Mesendoderm (in vitro differentiated cells): ENCODE data around the gene SUMO2. TPM values are rescaled to one million over a fixed set of nuclear protein-coding genes. Genes with fewer than 3 reads are reported as not detected.

Experiments used
- DNase-seq: peaks from one replicate; pipeline ENCODE4 v3.0.0; 2013
- H2AK5ac ChIP-seq: 2 replicates; pipeline ENCODE4 v1.6.1; 2013; ENCODE audit warnings: low read length, inconsistent platforms
- H2BK120ac ChIP-seq: 2 replicates; pipeline ENCODE4 v1.6.1; 2013; ENCODE audit warnings: low read depth, mild to moderate bottlenecking, low read length, moderate library complexity, mixed read lengths
- H2BK15ac ChIP-seq: replicated peaks from 2 replicates; pipeline ENCODE4 v1.6.1; 2013; ENCODE audit warnings: low read depth, mild to moderate bottlenecking, moderate library complexity
- H2BK5ac ChIP-seq: 2 replicates; pipeline ENCODE4 v1.6.1; 2013; ENCODE audit warnings: low read length, inconsistent platforms
- H3K18ac ChIP-seq: 2 replicates; pipeline ENCODE4 v1.6.1; 2013; ENCODE audit warnings: mild to moderate bottlenecking, low read length, mixed read lengths
- H3K23ac ChIP-seq: one replicate; pipeline ENCODE4 v1.6.1; 2013; ENCODE audit warnings: low read length
- H3K27ac ChIP-seq: 2 replicates; pipeline ENCODE4 v1.5.1; 2013; ENCODE audit warnings: low read depth, mild to moderate bottlenecking, inconsistent platforms, low read length, moderate library complexity
- H3K27me3 ChIP-seq: 2 replicates; pipeline ENCODE4 v1.6.1; 2013; ENCODE audit warnings: low read length, control low read depth, mild to moderate bottlenecking, inconsistent platforms; ENCODE audit not compliant: insufficient read depth, poor library complexity
- H3K36me3 ChIP-seq: 2 replicates; pipeline ENCODE4 v1.6.1; 2013; ENCODE audit warnings: low read length, inconsistent platforms; ENCODE audit not compliant: control insufficient read depth, insufficient read depth
- H3K4ac ChIP-seq: one replicate; pipeline ENCODE4 v1.6.1; 2013; ENCODE audit warnings: low read depth, mild to moderate bottlenecking, low read length, moderate library complexity
- H3K4me1 ChIP-seq: 2 replicates; pipeline ENCODE4 v1.6.1; 2013; ENCODE audit warnings: low read depth, low read length, inconsistent platforms; ENCODE audit not compliant: control insufficient read depth
- H3K4me2 ChIP-seq: 2 replicates; pipeline ENCODE4 v1.6.1; 2013; ENCODE audit warnings: low read length
- H3K4me3 ChIP-seq: 2 replicates; pipeline ENCODE4 v1.5.1; 2013; ENCODE audit warnings: mild to moderate bottlenecking, low read length
- H3K56ac ChIP-seq: one replicate; pipeline ENCODE4 v1.6.1; 2013; ENCODE audit warnings: low read length
- H3K79me1 ChIP-seq: 2 replicates; pipeline ENCODE4 v1.6.1; 2013; ENCODE audit warnings: low read length, inconsistent platforms
- H3K79me2 ChIP-seq: 2 replicates; pipeline ENCODE4 v1.6.1; 2013; ENCODE audit warnings: mild to moderate bottlenecking, low read length; ENCODE audit not compliant: control insufficient read depth, insufficient read depth
- H3K9ac ChIP-seq: 2 replicates; pipeline ENCODE4 v1.6.1; 2013; ENCODE audit warnings: low read length, inconsistent platforms
- H4K5ac ChIP-seq: one replicate; pipeline ENCODE4 v1.6.1; 2013; ENCODE audit warnings: low read length
- H4K8ac ChIP-seq: one replicate; pipeline ENCODE4 v1.6.1; 2013; ENCODE audit warnings: low read depth, mild to moderate bottlenecking, control low read depth, low read length, moderate library complexity
- WGBS: extraction: QIAGEN DNeasy Blood & Tissue Kit; methylation state at CpG from one replicate; pipeline ENCODE4 v1.1.7; 2013; ENCODE audit warnings: low lambda C conversion rate, missing lambda C conversion rate; ENCODE audit not compliant: insufficient coverage; ENCODE audit errors: extremely low coverage; 5-methylcytosine and 5-hydroxymethylcytosine counted together
- polyA plus RNA-seq, 2 experiments: library from polyadenylated mRNA; stranded (reverse); fragments of 200-250 nt; gene quantifications; one replicate each; pipeline ENCODE4 v1.2.3, GENCODE V29; 2013

Gene SUMO2
- polyA plus RNA-seq (2013, experiment 1 of 2): 314 TPM
- 310 TPM for polyA plus RNA-seq (2013, experiment 2 of 2)

GRCh38 chr17:75182569-75183436 is at the start of gene SUMO2:
Gene SUMO2, minus strand, starts transcription at chr17:75182959. Its CDS starts 125 bp downstream, at chr17:75182834.
- peak within 1 kb of the TSS; percentile 92 for H2BK120ac ChIP-seq
- peak within 1 kb of the TSS; percentile 49 for H3K4me2 ChIP-seq
- no peak within 1 kb of the TSS for H4K5ac ChIP-seq
- peak within 1 kb of the TSS; percentile 86 for H3K56ac ChIP-seq
- H3K79me1 ChIP-seq: no peaks in the 10 kb centered on the region
- no CpG with 5 or more reads among the region's 92 CpGs for WGBS
- no peak within 1 kb of the TSS for H2AK5ac ChIP-seq
- peaks cover 44% of the 10 kb centered on the region for H3K79me2 ChIP-seq
- no peaks in the 10 kb centered on the region for H3K4me1 ChIP-seq
- H3K27me3 ChIP-seq: no peaks in the 10 kb centered on the region
- peaks cover 6% of the 10 kb centered on the region for H3K36me3 ChIP-seq
- H3K9ac ChIP-seq: peak within 1 kb of the TSS; percentile 98
- H2BK5ac ChIP-seq: peak within 1 kb of the TSS; percentile 55
- peak within 1 kb of the TSS; percentile 100 for H3K18ac ChIP-seq
- peak within 1 kb of the TSS; percentile 66 for H4K8ac ChIP-seq
- H2BK15ac ChIP-seq: no peak within 1 kb of the TSS
- peak within 1 kb of the TSS; percentile 90 for H3K4me3 ChIP-seq
- H3K4ac ChIP-seq: peak within 1 kb of the TSS; percentile 96
- H3K27ac ChIP-seq: peak within 1 kb of the TSS; percentile 100
- H3K23ac ChIP-seq: no peak within 1 kb of the TSS
- DNase-seq: peak; percentile 97

GRCh38 chr17:75231741-75232464 is 49.1 kb upstream of the SUMO2 start:
- Histone ChIP-seq H3K4ac (no peak overlapping the region), H3K9ac (no peak overlapping the region), H3K4me3 (no peak overlapping the region), H3K27ac (no peak overlapping the region), H2BK15ac (no peak overlapping the region), H2BK5ac (no peak overlapping the region), H3K79me1 (no peaks in the 10 kb centered on the region), H3K56ac (no peak overlapping the region), H2BK120ac (no peak overlapping the region), H2AK5ac (no peak overlapping the region), H3K18ac (no peak overlapping the region), H3K36me3 (peaks cover 32% of the 10 kb centered on the region), H3K4me1 (no peaks in the 10 kb centered on the region), H4K5ac (no peak overlapping the region), H3K27me3 (no peaks in the 10 kb centered on the region), H3K79me2 (no peaks in the 10 kb centered on the region), H3K4me2 (no peak overlapping the region), H3K23ac (no peak overlapping the region), H4K8ac (no peak overlapping the region)
- DNase-seq: no peak
- WGBS: no CpG with 5 or more reads among the region's 18 CpGs

- H4K5ac ChIP-seq: no peak overlapping the region
- no peaks in the 10 kb centered on the region for H3K79me2 ChIP-seq
- H2AK5ac ChIP-seq: no peak overlapping the region
- H2BK15ac ChIP-seq: no peak overlapping the region
- no peak overlapping the region for H3K9ac ChIP-seq
- peaks cover 35% of the 10 kb centered on the region for H3K36me3 ChIP-seq
- no peak overlapping the region for H3K27ac ChIP-seq
- no peak overlapping the region for H2BK5ac ChIP-seq
- H3K4me2 ChIP-seq: no peak overlapping the region
- WGBS: no CpG with 5 or more reads among the region's 8 CpGs
- H3K4me1 ChIP-seq: no peaks in the 10 kb centered on the region
- no peaks in the 10 kb centered on the region for H3K27me3 ChIP-seq
- H4K8ac ChIP-seq: no peak overlapping the region
- no peak overlapping the region for H3K23ac ChIP-seq
- no peaks in the 10 kb centered on the region for H3K79me1 ChIP-seq
- H3K4ac ChIP-seq: no peak overlapping the region
- H2BK120ac ChIP-seq: no peak overlapping the region
- DNase-seq: no peak
- no peak overlapping the region for H3K18ac ChIP-seq
- no peak overlapping the region for H3K4me3 ChIP-seq
- no peak overlapping the region for H3K56ac ChIP-seq
Observed at GRCh38 chr17:75231071-75231470, 48.3 kb upstream of the SUMO2 start.

- no peak overlapping the region for H4K8ac ChIP-seq
Observed at GRCh38 chr17:75228847-75229246, 46.1 kb upstream of the SUMO2 start.

GRCh38 chr17:75228305-75228704 is 45.5 kb upstream of the SUMO2 start:
- no peak overlapping the region for H3K4me2 ChIP-seq
- no peaks in the 10 kb centered on the region for H3K4me1 ChIP-seq
- no peak overlapping the region for H2AK5ac ChIP-seq
- no CpG with 5 or more reads among the region's 2 CpGs for WGBS
- no peaks in the 10 kb centered on the region for H3K79me1 ChIP-seq
- DNase-seq: no peak
- no peak overlapping the region for H2BK120ac ChIP-seq
- no peak overlapping the region for H3K4ac ChIP-seq
- H4K8ac ChIP-seq: no peak overlapping the region
- no peak overlapping the region for H3K27ac ChIP-seq
- no peak overlapping the region for H3K4me3 ChIP-seq
- no peaks in the 10 kb centered on the region for H3K79me2 ChIP-seq
- no peak overlapping the region for H3K18ac ChIP-seq
- H2BK5ac ChIP-seq: no peak overlapping the region
- H2BK15ac ChIP-seq: no peak overlapping the region
- no peak overlapping the region for H3K56ac ChIP-seq
- H3K9ac ChIP-seq: no peak overlapping the region
- H4K5ac ChIP-seq: no peak overlapping the region
- H3K36me3 ChIP-seq: peaks cover 31% of the 10 kb centered on the region
- H3K23ac ChIP-seq: no peak overlapping the region
- no peaks in the 10 kb centered on the region for H3K27me3 ChIP-seq

More at GRCh38 chr17:75228847-75229246, 46.1 kb upstream of the SUMO2 start:
- Histone ChIP-seq H3K4me3 (no peak overlapping the region), H2AK5ac (no peak overlapping the region), H4K5ac (no peak overlapping the region), H2BK15ac (no peak overlapping the region), H2BK120ac (no peak overlapping the region), H3K27me3 (no peaks in the 10 kb centered on the region), H3K56ac (no peak overlapping the region), H3K4ac (no peak overlapping the region), H3K9ac (no peak overlapping the region), H3K4me2 (no peak overlapping the region), H3K4me1 (no peaks in the 10 kb centered on the region), H3K36me3 (peaks cover 31% of the 10 kb centered on the region), H3K79me2 (no peaks in the 10 kb centered on the region), H3K23ac (no peak overlapping the region), H3K18ac (no peak overlapping the region), H2BK5ac (no peak overlapping the region), H3K27ac (no peak overlapping the region), H3K79me1 (no peaks in the 10 kb centered on the region)
- WGBS: no CpG with 5 or more reads among the region's 4 CpGs
- DNase-seq: no peak
